GM06990 (cell line): ENCODE measurements around the gene NTM.

ENCODE experiments used
- DNase-seq: peaks from one replicate; pipeline ENCODE4 v3.0.0-alpha.2; 2011; ENCODE audit not compliant: insufficient read length; ENCODE audit errors: extremely low read depth
- H3K27me3 ChIP-seq: replicated peaks from 2 replicates; pipeline ENCODE4 v1.6.0; 2011; ENCODE audit warnings: low read length; ENCODE audit not compliant: control insufficient read depth, insufficient read depth
- H3K36me3 ChIP-seq: 2 replicates; pipeline ENCODE4 v1.5.1; 2011; ENCODE audit warnings: low read length; ENCODE audit not compliant: control insufficient read depth, insufficient read depth
- H3K4me3 ChIP-seq: replicated peaks from 2 replicates; pipeline ENCODE4 v1.5.1; 2011; ENCODE audit warnings: low read depth, mild to moderate bottlenecking, control low read depth, low read length
- TF ChIP-seq, protein P1 (sequence below): IDR thresholded peaks from 2 replicates; pipeline ENCODE4 v1.5.1; 2011; ENCODE audit warnings: low read length, control low read depth, mild to moderate bottlenecking, inconsistent platforms; ENCODE audit not compliant: insufficient read depth, poor library complexity, severe bottlenecking

NTM gene

DNA sequence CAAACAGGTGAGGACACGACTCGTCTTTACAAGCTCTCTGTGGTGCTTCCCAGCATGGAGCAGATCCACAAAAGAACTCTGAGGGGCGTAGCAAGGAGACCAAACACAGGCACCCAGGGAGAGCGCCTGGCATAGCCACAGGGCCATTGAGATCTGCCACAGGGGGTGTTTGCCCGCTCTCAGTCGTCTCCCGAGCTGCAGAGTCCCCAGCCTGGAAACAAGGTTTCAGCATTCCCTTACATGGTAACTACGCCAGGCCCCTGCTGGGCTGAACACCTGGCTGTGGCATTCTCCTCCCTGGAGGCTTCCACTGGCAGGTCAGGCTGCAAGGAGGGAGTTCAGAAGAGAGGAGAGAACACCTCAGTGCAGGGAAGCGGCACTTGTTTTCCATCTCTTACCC lies 962.1 kb downstream of the NTM start:
- TF ChIP-seq, protein P1, sequence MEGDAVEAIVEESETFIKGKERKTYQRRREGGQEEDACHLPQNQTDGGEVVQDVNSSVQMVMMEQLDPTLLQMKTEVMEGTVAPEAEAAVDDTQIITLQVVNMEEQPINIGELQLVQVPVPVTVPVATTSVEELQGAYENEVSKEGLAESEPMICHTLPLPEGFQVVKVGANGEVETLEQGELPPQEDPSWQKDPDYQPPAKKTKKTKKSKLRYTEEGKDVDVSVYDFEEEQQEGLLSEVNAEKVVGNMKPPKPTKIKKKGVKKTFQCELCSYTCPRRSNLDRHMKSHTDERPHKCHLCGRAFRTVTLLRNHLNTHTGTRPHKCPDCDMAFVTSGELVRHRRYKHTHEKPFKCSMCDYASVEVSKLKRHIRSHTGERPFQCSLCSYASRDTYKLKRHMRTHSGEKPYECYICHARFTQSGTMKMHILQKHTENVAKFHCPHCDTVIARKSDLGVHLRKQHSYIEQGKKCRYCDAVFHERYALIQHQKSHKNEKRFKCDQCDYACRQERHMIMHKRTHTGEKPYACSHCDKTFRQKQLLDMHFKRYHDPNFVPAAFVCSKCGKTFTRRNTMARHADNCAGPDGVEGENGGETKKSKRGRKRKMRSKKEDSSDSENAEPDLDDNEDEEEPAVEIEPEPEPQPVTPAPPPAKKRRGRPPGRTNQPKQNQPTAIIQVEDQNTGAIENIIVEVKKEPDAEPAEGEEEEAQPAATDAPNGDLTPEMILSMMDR = no peak
- no peak overlapping the region for H3K4me3 ChIP-seq
- H3K27me3 ChIP-seq = peaks cover 5% of the 10 kb centered on the region; the same call in 1 of the 2 replicates
- DNase-seq = no peak
- H3K36me3 ChIP-seq = no peaks in the 10 kb centered on the region

DNA sequence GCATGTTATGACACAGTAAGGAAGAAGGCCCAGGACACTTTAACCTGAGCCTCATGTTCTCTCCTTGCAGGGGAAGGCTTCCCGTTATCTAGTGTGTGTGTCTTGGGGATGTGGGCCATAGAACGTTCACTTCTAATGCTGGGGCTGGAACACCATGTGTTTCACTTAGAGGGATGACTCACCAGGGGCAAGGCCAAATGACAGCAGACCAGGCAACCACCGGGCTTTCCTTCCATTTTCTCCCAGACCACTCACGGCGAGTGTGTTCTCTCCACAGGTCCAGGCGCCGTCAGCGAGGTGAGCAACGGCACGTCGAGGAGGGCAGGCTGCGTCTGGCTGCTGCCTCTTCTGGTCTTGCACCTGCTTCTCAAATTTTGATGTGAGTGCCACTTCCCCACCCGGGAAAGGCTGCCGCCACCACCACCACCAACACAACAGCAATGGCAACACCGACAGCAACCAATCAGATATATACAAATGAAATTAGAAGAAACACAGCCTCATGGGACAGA lies 964.4 kb downstream of the NTM start:
- DNase-seq = no peak
- TF ChIP-seq, protein P1 = no peak
- H3K4me3 ChIP-seq = no peak overlapping the region
- peaks cover 3% of the 10 kb centered on the region; the same call in 1 of the 2 replicates for H3K27me3 ChIP-seq
- no peaks in the 10 kb centered on the region for H3K36me3 ChIP-seq

DNA sequence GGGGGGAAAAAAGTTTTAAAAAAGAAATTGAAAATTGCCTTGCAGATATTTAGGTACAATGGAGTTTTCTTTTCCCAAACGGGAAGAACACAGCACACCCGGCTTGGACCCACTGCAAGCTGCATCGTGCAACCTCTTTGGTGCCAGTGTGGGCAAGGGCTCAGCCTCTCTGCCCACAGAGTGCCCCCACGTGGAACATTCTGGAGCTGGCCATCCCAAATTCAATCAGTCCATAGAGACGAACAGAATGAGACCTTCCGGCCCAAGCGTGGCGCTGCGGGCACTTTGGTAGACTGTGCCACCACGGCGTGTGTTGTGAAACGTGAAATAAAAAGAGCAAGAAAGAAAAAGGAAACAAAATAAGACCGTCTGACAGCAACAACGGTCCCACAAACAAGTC lies 964.9 kb downstream of the NTM start:
- no peak overlapping the region for H3K4me3 ChIP-seq
- DNase-seq = no peak
- TF ChIP-seq, protein P1 = no peak
- H3K27me3 ChIP-seq = peaks cover 3% of the 10 kb centered on the region; the same call in 1 of the 2 replicates
- H3K36me3 ChIP-seq = no peaks in the 10 kb centered on the region

DNA sequence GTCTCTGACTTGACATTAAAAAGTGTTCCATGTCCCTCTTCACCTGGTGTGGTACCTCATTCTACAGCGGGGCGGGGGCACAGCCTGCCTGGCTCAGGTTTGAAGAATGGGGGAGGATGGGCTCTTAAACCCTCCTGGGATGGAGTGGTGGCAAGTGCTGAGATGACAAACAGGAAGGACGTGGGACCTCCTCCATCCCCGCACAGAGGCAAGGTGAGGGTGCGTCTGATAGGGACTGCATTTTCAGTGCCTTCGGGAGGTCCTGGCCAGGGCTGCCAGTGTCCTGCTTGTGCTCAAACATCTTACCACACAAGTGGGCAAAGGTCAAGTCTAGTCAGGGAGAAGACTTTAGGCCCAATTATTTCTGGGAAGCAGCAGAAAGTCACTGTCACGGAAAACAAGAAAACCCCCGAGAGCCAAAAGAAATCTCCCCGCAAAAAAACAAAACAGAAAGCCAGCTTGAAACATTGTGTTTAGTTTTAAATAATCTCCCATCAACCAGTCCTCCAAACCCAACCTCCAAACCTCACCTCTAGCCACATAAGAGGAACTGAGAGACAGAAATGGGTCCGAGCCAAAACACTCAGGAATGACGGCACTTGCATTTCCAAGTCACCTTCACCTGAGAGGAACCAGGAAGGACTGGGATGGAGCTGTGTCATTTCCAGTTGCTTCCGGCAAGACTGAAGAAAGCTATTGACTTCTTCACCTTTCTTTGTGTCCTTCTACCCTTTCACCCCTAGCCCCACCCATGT lies 966.5 kb downstream of the NTM start:
- Histone ChIP-seq H3K4me3 (no peak overlapping the region), H3K27me3 (no peaks in the 10 kb centered on the region; the same call in 1 of the 2 replicates), H3K36me3 (no peaks in the 10 kb centered on the region)
- TF ChIP-seq, protein P1 = no peak
- no peak for DNase-seq

DNA sequence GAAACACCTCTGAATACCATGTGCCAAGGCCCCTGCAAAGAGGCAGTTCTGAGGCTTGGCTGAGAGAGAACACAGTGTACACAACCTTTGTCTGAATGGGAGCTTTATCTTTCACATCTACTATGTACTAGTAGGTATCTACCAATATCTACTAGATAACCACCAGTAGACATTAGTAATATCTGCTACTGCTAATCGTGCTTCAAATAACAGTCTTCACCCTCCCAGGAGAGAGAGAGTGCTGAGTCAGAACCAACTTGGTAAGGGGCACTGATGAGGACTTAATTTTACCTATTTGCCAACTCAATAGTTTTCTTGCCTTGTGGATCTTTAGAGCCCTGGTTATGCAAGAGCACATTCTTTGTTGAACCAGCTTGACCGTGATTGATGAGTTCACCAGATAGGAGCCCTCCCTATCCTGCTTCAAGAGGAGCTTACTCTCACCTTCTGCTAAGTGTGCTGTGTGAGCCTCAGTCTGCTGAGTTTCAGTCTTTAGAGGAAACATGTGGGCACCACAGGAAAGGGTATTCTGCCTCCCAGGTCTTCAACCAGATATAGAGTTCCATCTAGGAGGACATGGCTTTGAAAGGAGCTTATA lies 967.5 kb downstream of the NTM start:
- no peak for DNase-seq
- Histone ChIP-seq H3K4me3 (no peak overlapping the region), H3K27me3 (no peaks in the 10 kb centered on the region; the same call in 1 of the 2 replicates), H3K36me3 (no peaks in the 10 kb centered on the region)
- TF ChIP-seq, protein P1 = no peak
